ENCODE measurements around the gene CLN6.

The CLN6 gene

GRCh38 chr15:68229386-68230156, at the start of gene CLN6:
Gene CLN6, minus strand, starts transcription at chr15:68229728. Its CDS starts 144 bp downstream, at chr15:68229584.
- peak; percentile 62 for DNase-seq (ENCODE audit: low read depth)

GRCh38 chr15:68278595-68279405, 49.3 kb upstream of the CLN6 start:
- DNase-seq (ENCODE audit: low read depth) = no peak

GRCh38 chr15:68278345-68278594, 48.7 kb upstream of the CLN6 start:
- DNase-seq (ENCODE audit: low read depth) = no peak

GRCh38 chr15:68277603-68278344, 48.2 kb upstream of the CLN6 start, which contains the start of gene FEM1B:
Gene FEM1B, plus strand, starts transcription at chr15:68277745. Its CDS starts 673 bp downstream, at chr15:68278418.
- DNase-seq (ENCODE audit: low read depth) = peak; percentile 75

- no peak for DNase-seq (ENCODE audit: low read depth)
Measured at GRCh38 chr15:68277131-68277602, 47.6 kb upstream of the CLN6 start.

- no peak for DNase-seq (ENCODE audit: low read depth)
Measured at GRCh38 chr15:68276668-68277067, 47.1 kb upstream of the CLN6 start.

GRCh38 chr15:68275165-68275746, 45.7 kb upstream of the CLN6 start:
- no peak for DNase-seq (ENCODE audit: low read depth)

- DNase-seq (ENCODE audit: low read depth) = no peak
Measured at GRCh38 chr15:68274201-68274848, 44.8 kb upstream of the CLN6 start.

- DNase-seq (ENCODE audit: low read depth) = no peak
Measured at GRCh38 chr15:68272721-68273271, 43.3 kb upstream of the CLN6 start.

- DNase-seq (ENCODE audit: low read depth) = no peak
Measured at GRCh38 chr15:68271854-68272471, 42.4 kb upstream of the CLN6 start.

- DNase-seq (ENCODE audit: low read depth) = no peak
Measured at GRCh38 chr15:68268405-68268804, 38.9 kb upstream of the CLN6 start.

GRCh38 chr15:68265674-68266073, 36.1 kb upstream of the CLN6 start:
- no peak for DNase-seq (ENCODE audit: low read depth)

- no peak for DNase-seq (ENCODE audit: low read depth)
Measured at GRCh38 chr15:68265081-68265480, 35.6 kb upstream of the CLN6 start.

- DNase-seq (ENCODE audit: low read depth) = no peak
Measured at GRCh38 chr15:68264282-68264681, 34.8 kb upstream of the CLN6 start.

GRCh38 chr15:68262514-68263356, 33.2 kb upstream of the CLN6 start:
- no peak for DNase-seq (ENCODE audit: low read depth)

- no peak for DNase-seq (ENCODE audit: low read depth)
Measured at GRCh38 chr15:68261980-68262379, 32.5 kb upstream of the CLN6 start.

GRCh38 chr15:68261241-68261640, 31.7 kb upstream of the CLN6 start:
- DNase-seq (ENCODE audit: low read depth) = no peak

GRCh38 chr15:68259883-68260282, 30.4 kb upstream of the CLN6 start:
- no peak for DNase-seq (ENCODE audit: low read depth)

GRCh38 chr15:68258692-68259091, 29.2 kb upstream of the CLN6 start:
- no peak for DNase-seq (ENCODE audit: low read depth)

Data from stimulated activated CD8-positive, alpha-beta memory T cell treated with anti-CD3 and anti-CD28 coated beads, Interleukin-12 subunit alpha, Interleukin-12 subunit beta, amount 100 ng/mL, for 1 hour (primary cell).